H9 (cell line): Measurements from ENCODE around the gene MESP1. TPM values are rescaled to one million over a fixed set of nuclear protein-coding genes. Genes with fewer than 3 reads are reported as not detected.

ENCODE experiments used
- DNase-seq: peaks from one replicate; pipeline ENCODE4 v3.0.0-alpha.2; 2017
- H2AFZ ChIP-seq: one replicate; pipeline ENCODE4 v1.6.1; 2013; ENCODE audit warnings: mild to moderate bottlenecking, low read length, control low read depth, moderate library complexity
- H2AK5ac ChIP-seq: 2 replicates; pipeline ENCODE4 v1.6.1; 2013; ENCODE audit warnings: low read length, control low read depth, mixed read lengths; ENCODE audit not compliant: insufficient read length
- H2BK120ac ChIP-seq: one replicate; pipeline ENCODE4 v1.6.1; 2013; ENCODE audit warnings: low read depth, mild to moderate bottlenecking, low read length, control low read depth, inconsistent platforms; ENCODE audit not compliant: poor library complexity, severe bottlenecking
- H2BK12ac ChIP-seq: 2 replicates; pipeline ENCODE4 v1.6.1; 2013; ENCODE audit warnings: low read length, control low read depth, mixed read lengths, low read depth; ENCODE audit not compliant: insufficient read length
- H2BK15ac ChIP-seq: 2 replicates; pipeline ENCODE4 v1.6.1; 2013; ENCODE audit warnings: low read depth, low read length, control low read depth
- H2BK20ac ChIP-seq: one replicate; pipeline ENCODE4 v1.6.1; 2013; ENCODE audit warnings: low read depth, mild to moderate bottlenecking, low read length, control low read depth, inconsistent platforms; ENCODE audit not compliant: poor library complexity, severe bottlenecking
- H2BK5ac ChIP-seq: 2 replicates; pipeline ENCODE4 v1.6.1; 2013; ENCODE audit warnings: low read length, control low read depth, mixed read lengths; ENCODE audit not compliant: insufficient read length
- H3K14ac ChIP-seq: 2 replicates; pipeline ENCODE4 v1.6.1; 2013; ENCODE audit warnings: low read length, control low read depth; ENCODE audit not compliant: insufficient read depth
- H3K18ac ChIP-seq: 2 replicates; pipeline ENCODE4 v1.6.1; 2013; ENCODE audit warnings: low read depth, mild to moderate bottlenecking, mixed read lengths, low read length, control low read depth; ENCODE audit not compliant: insufficient read length
- H3K23ac ChIP-seq: 2 replicates; pipeline ENCODE4 v1.6.1; 2013; ENCODE audit warnings: low read length, control low read depth, mixed read lengths, low read depth; ENCODE audit not compliant: insufficient read length
- H3K23me2 ChIP-seq: 2 replicates; pipeline ENCODE4 v1.6.1; 2013; ENCODE audit warnings: low read depth, mild to moderate bottlenecking, mixed read lengths, low read length, control low read depth; ENCODE audit not compliant: insufficient read length, poor library complexity, severe bottlenecking
- H3K27ac ChIP-seq: 2 replicates; pipeline ENCODE4 v1.5.1; 2013; ENCODE audit warnings: low read length, control low read depth, mixed read lengths, low read depth; ENCODE audit not compliant: insufficient read length
- H3K27me3 ChIP-seq: 2 replicates; pipeline ENCODE4 v1.6.1; 2013; ENCODE audit warnings: low read length, control low read depth, inconsistent platforms; ENCODE audit not compliant: insufficient read depth
- H3K4ac ChIP-seq: 2 replicates; pipeline ENCODE4 v1.6.1; 2013; ENCODE audit warnings: low read depth, mild to moderate bottlenecking, control low read depth, inconsistent platforms, low read length, moderate library complexity
- H3K4me1 ChIP-seq: 2 replicates; pipeline ENCODE4 v1.6.1; 2013; ENCODE audit warnings: low read length, control low read depth, inconsistent platforms; ENCODE audit not compliant: insufficient read depth
- H3K4me2 ChIP-seq: 2 replicates; pipeline ENCODE4 v1.6.1; 2013; ENCODE audit warnings: low read length, control low read depth, mixed read lengths; ENCODE audit not compliant: insufficient read length, insufficient read depth
- H3K56ac ChIP-seq: 2 replicates; pipeline ENCODE4 v1.6.1; 2013; ENCODE audit warnings: low read depth, mild to moderate bottlenecking, mixed read lengths, low read length, control low read depth; ENCODE audit not compliant: insufficient read length
- H3K79me1 ChIP-seq: 2 replicates; pipeline ENCODE4 v1.6.1; 2013; ENCODE audit warnings: low read depth, mild to moderate bottlenecking, moderate library complexity, low read length, control low read depth, inconsistent platforms; ENCODE audit not compliant: insufficient read depth, poor library complexity, severe bottlenecking
- H3K79me2 ChIP-seq: 2 replicates; pipeline ENCODE4 v1.6.1; 2013; ENCODE audit warnings: low read length, control low read depth, inconsistent platforms; ENCODE audit not compliant: insufficient read depth
- H3K9ac ChIP-seq: 2 replicates; pipeline ENCODE4 v1.6.1; 2013; ENCODE audit warnings: low read length, control low read depth, mixed read lengths; ENCODE audit not compliant: insufficient read length; ENCODE audit errors: extremely low read depth
- H3K9me3 ChIP-seq: one replicate; pipeline ENCODE4 v1.6.1; 2013; ENCODE audit warnings: low read depth, low read length, inconsistent platforms; ENCODE audit not compliant: control insufficient read depth
- H3T11ph ChIP-seq: one replicate; pipeline ENCODE4 v1.6.1; 2013; ENCODE audit warnings: mild to moderate bottlenecking, low read length, control low read depth, inconsistent platforms
- H4K20me1 ChIP-seq: one replicate; pipeline ENCODE4 v1.6.1; 2013; ENCODE audit not compliant: control insufficient read depth, insufficient read length, insufficient read depth
- H4K5ac ChIP-seq: 2 replicates; pipeline ENCODE4 v1.6.1; 2013; ENCODE audit warnings: low read depth, mild to moderate bottlenecking, mixed read lengths, low read length, control low read depth; ENCODE audit not compliant: insufficient read length
- H4K8ac ChIP-seq: replicated peaks from 2 replicates; pipeline ENCODE4 v1.6.1; 2013; ENCODE audit warnings: low read length, control low read depth, mixed read lengths, low read depth; ENCODE audit not compliant: insufficient read length
- H4K91ac ChIP-seq: 2 replicates; pipeline ENCODE4 v1.6.1; 2013; ENCODE audit warnings: low read depth, mild to moderate bottlenecking, moderate library complexity, mixed read lengths, low read length, control low read depth; ENCODE audit not compliant: insufficient read length
- H3K27ac Mint-ChIP-seq, 3 experiments: 2 replicates in 2 of 3; 3 replicates in 1 of 3; pipeline ENCODE4 v1.8.0; 2020 to 2021; ENCODE audit warnings: mixed read lengths in 3 of 3, mild to moderate bottlenecking in 1 of 3, moderate library complexity in 1 of 3
- H3K27me3 Mint-ChIP-seq: 2 replicates; pipeline ENCODE4 v1.8.0; 2021; ENCODE audit warnings: low read depth, mild to moderate bottlenecking, moderate library complexity, mixed read lengths
- H3K36me3 Mint-ChIP-seq, 3 experiments: 2 replicates in 2 of 3; 3 replicates in 1 of 3; pipeline ENCODE4 v1.8.0; 2020 to 2021; ENCODE audit warnings: low read depth in 3 of 3, mixed read lengths in 3 of 3; ENCODE audit not compliant: insufficient read depth in 1 of 3
- H3K4me1 Mint-ChIP-seq, 2 experiments: 2 replicates each; pipeline ENCODE4 v1.8.0; 2020; ENCODE audit warnings: mixed read lengths in 2 of 2
- H3K4me3 Mint-ChIP-seq, 2 experiments: 2 replicates in 1 of 2; 3 replicates in 1 of 2; pipeline ENCODE4 v1.8.0; 2020 to 2021; ENCODE audit warnings: mild to moderate bottlenecking in 2 of 2, mixed read lengths in 2 of 2, moderate library complexity in 1 of 2
- H3K9me3 Mint-ChIP-seq, 2 experiments: 2 replicates in 1 of 2; 3 replicates in 1 of 2; pipeline ENCODE4 v1.8.0; 2020; ENCODE audit warnings: mild to moderate bottlenecking in 2 of 2, mixed read lengths in 2 of 2, moderate library complexity in 1 of 2
- CTCF ChIP-seq: fragments of 200-600 bp; sonication (generic); conservative IDR thresholded peaks from 3 replicates; pipeline ENCODE4 v1.8.0; 2021; ENCODE audit warnings: antibody characterized with exemption, mild to moderate bottlenecking
- WGBS: extraction: QIAGEN DNeasy Blood & Tissue Kit; methylation state at CpG from one replicate; pipeline ENCODE4 v1.1.7; 2013; ENCODE audit warnings: missing lambda C conversion rate, low lambda C conversion rate, mixed read lengths; ENCODE audit not compliant: insufficient read length; ENCODE audit errors: extremely low coverage; 5-methylcytosine and 5-hydroxymethylcytosine counted together
- total RNA-seq: library from RNA; stranded (reverse); gene quantifications from 2 replicates; pipeline ENCODE4 v1.2.1, GENCODE V29; 2021

Gene MESP1
- total RNA-seq, 1 experiment from 2014 or later, result not detected

- H3K79me1 ChIP-seq, result no peaks in the 10 kb centered on the region
- no peak overlapping the region for H4K5ac ChIP-seq
- H2BK120ac ChIP-seq, result no peak overlapping the region
- H3K14ac ChIP-seq, result no peak overlapping the region
- H4K91ac ChIP-seq, result no peak overlapping the region
- no peak overlapping the region for H3K27ac Mint-ChIP-seq
- no peaks in the 10 kb centered on the region for H4K20me1 ChIP-seq
- no peaks in the 10 kb centered on the region for H3K79me2 ChIP-seq
- H3K4me3 Mint-ChIP-seq, result no peak overlapping the region
- H4K8ac ChIP-seq, result no peak overlapping the region
- H2AFZ ChIP-seq, result no peak overlapping the region
- no peak overlapping the region for H3K18ac ChIP-seq
- H3K23me2 ChIP-seq, result no peaks in the 10 kb centered on the region
- H2BK5ac ChIP-seq, result no peak overlapping the region
- no peak overlapping the region for H3K4ac ChIP-seq
- H3K23ac ChIP-seq, result no peak overlapping the region
- no peak overlapping the region for H3K27ac ChIP-seq
- no peaks in the 10 kb centered on the region for H3K4me1 Mint-ChIP-seq
- no peak overlapping the region for H3K4me2 ChIP-seq
- no peak overlapping the region for H2BK12ac ChIP-seq
- H2AK5ac ChIP-seq, result no peak overlapping the region
- peaks cover 13% of the 10 kb centered on the region for H3K27me3 Mint-ChIP-seq
- H3K36me3 Mint-ChIP-seq, result no peaks in the 10 kb centered on the region; a peak in 2 of 7 replicates
- H3K56ac ChIP-seq, result no peak overlapping the region
- no peak overlapping the region for H3T11ph ChIP-seq
- no peak for DNase-seq
- no peaks in the 10 kb centered on the region for H3K27me3 ChIP-seq
- no peak for TF ChIP-seq CTCF
- WGBS, result no CpG with 5 or more reads among the region's 5 CpGs
- H3K4me1 ChIP-seq, result no peaks in the 10 kb centered on the region
- H2BK20ac ChIP-seq, result no peak overlapping the region
- H3K9me3 ChIP-seq, result no peaks in the 10 kb centered on the region
- no peak overlapping the region for H2BK15ac ChIP-seq
- H3K9ac ChIP-seq, result no peak overlapping the region
- H3K9me3 Mint-ChIP-seq, result no peaks in the 10 kb centered on the region
These were observed 43.7 kb upstream of the MESP1 start for GRCh38 chr15:89794627-89795241.
